Astrocyte of the hippocampus (primary cell): ENCODE data around the gene KIFBP.
"Not testable (repeated sequence)": the region's sequence is repeated elsewhere in the genome, so short reads cannot be mapped to it uniquely, and the experiment has no call there.

Experiments
- DNase-seq: peaks from one replicate; pipeline ENCODE4 v3.0.0; 2011; ENCODE audit warnings: low read depth, low spot score

The KIFBP gene

DNA sequence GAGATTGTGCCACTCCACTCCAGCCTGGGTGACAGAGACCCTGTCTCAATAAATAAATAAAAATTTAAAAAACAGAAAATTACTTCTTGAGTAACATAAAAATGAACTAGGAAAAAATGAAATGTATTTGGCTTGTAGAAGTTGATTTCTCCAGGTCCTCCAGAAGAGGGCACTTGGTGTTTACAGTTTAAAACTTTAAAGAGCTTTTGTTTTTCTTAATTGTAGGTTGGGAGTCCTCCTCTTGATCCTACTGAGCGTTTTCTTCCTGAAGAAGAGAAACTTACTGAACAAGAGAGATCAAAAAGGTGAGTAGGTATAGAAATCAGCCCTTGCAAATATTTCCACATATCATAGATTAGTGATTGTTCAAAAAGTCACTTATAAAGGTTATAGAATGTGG lies 16.2 kb downstream of the KIFBP start:
- DNase-seq: peak; percentile 11

DNA sequence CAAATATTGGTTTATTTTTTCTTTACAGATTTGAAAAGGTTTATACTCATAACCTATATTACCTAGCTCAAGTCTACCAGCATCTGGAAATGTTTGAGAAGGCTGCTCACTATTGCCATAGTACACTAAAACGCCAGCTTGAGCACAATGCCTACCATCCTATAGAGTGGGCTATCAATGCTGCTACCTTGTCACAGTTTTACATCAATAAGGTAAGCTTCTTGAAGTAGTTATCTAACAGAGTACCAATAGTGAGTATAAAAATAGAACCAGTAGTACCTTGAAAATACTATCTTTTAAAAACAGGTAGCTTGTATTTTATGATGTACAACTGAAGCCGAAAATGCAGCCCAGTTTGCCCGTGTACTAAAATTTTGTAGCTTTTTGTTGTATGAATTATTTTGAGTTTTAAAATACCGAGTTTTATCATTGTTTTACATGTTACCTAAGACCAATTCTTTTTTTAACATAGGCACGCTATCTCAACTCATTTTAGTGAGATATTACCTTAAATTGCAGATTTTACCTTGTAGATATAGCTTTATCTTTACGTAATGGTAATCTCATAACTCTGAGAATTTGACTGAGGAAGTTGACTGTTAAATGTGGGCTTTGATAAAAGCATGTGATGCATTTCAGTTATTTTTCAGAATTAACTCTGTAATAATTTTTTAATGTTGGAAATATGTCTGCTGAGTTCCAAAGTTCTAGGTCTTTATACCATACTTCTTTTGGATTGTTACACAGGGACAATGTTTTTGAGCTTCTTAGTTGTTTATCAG lies 17.3 kb downstream of the KIFBP start:
- DNase-seq: no peak

DNA sequence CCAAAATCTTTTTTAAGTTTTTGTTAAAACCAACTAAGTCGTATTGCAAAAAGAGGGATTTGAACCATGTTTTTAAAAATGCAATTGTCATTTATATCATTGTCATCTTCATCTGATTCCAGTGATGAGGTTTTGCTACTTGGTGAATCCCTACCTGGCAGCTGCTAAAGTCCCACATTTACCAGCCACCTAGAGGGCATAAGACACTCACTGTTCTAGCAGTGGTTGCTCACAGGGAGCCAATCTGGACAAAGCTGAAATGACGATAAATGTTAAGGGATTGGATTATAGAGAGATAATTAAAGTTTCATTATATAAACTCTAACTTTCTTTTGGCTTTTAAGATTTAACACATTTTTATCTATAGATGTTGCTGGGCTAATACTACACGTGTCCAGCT lies 18.7 kb downstream of the KIFBP start:
- DNase-seq: no peak

DNA sequence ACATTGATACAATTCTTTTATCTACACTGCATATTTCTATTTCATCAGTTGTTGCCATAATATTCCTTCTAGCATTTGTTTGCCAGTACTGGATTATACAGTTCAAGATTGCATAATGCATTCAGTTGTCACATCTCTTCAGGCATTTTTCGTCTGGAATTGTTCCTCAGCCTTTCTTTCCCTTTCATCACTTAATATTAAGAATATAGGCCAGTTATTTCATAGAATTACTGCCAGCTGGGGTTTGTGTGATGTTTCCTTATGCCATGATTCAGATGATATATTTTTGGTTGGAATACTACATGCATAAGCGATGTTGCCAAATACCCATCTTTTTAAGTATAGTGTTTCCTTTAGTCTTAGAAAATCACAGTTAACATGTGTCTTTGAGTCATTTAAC lies 20.8 kb downstream of the KIFBP start:
- no peak for DNase-seq

DNA sequence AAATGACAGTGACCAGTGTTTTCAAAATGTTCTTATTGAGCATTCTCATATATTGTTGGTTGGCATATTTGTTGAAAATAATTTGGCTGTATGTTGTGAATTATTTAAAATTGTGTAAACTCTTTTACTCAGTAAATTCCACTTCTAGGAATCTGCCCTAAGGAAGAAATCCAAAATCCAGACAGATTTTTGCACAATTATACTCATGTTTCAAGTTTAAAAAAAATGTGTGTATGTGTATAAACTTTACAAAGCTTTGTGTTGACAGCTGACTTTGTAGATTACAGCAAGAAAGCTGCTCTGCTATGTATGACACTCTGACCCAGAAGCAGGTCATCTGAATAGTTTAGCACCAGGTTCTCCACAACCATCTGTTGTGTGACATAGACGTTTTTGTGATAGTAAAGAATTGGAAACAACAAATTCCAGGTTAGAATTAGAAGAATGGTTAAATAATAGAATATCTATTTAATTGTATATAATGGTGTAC lies 21.6 kb downstream of the KIFBP start:
- no peak for DNase-seq

DNA sequence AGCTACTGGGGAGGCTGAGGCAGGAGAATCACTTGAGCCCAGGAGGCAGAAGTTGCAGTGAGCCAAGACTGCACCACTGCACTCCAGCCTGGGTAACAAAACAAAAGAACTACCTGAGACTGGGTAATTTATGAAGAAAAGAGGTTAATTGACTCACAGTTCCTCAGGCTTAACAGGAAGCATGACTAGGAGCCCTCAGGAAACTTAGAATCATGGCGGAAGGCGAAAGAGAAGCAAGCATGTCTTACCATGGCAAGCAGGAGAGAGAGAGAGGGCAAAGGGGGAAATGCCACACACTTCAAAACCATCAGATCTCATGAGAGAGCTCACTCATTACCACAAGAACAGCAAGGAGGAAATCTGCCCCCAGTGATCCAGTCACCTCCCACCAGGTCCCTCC lies 24.2 kb downstream of the KIFBP start:
- not testable (repeated sequence) for DNase-seq

DNA sequence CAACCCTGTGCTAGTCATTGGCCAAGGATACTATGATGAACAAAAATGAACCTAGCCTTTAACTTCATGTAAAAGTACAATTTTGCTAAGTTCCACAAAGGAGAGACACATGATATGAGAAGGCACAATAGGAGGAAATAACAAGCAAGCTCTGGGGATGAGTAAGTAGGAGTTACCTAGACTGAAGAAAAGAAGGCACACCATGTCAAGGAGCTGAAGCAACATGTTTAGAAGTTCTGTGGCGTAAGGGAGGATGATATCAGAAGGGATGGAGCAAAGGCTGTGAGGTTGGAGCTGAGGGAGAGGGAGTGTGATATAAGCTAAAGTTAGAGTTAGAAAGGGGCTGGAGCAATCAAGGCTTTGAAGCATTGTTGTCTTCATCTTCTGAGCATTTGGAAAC lies 25.6 kb downstream of the KIFBP start:
- no peak for DNase-seq

DNA sequence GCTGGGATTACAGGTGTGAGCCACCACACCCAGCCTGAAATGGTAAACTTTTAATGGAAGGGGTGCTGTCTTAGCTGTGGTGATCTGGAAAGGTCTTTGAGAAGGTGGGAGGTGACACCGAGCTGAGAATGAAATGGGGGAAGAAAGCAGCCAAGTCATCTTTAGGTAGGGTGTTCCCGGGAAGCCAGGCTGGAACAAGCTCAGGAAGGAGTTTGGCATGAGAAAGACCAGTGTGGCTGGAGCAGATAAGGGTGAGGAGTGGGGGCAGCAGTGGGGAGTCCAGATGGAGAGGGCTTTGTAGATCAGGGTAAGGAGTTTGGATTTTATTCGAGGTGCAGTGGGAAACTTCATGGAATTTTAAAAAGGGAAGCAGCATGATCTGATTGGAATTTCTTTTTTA lies 30.0 kb downstream of the KIFBP start:
- DNase-seq: no peak

DNA sequence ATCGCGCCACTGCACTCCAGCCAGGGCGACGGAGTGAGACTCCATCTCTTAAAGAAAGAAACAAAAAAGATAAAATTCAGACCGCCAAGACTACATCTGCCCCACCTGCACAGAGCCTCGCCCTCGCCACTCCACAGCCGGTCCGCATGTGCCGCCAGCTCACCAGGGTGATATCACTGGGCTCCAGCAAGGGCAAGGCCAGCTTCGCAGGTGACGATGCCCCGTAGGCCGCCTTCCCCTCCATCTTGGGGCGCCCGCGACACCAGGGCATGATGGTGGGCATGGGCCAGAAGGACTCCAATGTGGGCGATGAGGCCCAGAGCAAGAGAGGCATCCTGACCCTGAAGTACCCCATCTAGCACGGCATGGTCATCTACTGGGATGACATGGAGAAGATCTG lies 34.0 kb downstream of the KIFBP start:
- DNase-seq: no peak

DNA sequence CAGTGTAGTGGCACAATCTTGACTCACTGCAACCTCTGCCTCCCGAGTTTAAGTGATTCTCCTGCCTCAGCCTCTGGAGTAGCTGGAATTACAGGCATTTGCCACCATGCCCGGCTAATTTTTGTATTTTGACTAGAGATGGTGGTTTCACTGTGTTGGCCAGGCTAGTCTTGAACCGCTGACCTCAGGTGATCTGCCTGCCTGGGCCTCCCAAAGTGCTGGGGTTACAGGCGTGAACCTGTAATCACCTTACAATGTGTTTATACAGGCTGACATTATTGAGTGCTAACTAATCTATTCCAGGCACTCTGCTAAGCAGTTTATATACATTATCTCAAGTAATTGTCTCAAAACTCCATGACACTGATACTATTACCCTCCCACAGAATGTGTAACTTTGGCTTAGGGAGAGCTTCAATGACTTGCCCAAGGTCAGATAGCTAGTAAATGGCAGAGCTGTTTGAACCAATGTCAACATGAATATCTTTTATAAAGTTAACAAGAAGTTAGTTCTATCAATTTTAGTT lies 36.8 kb downstream of the KIFBP start:
- no peak for DNase-seq

DNA sequence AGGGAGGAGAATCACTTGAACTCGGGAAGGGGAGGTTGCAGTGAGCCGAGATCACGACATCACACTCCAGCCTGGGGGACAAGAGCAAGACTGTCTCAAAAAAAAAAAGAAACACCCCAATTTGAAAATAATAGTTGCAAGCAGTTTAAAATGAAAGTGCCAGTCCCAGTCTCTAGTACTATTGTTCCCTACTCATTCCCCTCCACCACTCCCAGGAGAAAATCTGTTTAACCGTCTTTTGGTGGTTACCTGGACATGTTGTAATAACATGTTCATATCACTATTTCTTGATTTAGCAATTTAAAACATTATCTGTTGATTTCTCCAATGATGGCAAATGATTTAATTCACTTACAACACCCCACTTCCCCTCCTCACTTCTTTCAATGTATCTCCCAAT lies 44.7 kb downstream of the KIFBP start:
- no peak for DNase-seq

DNA sequence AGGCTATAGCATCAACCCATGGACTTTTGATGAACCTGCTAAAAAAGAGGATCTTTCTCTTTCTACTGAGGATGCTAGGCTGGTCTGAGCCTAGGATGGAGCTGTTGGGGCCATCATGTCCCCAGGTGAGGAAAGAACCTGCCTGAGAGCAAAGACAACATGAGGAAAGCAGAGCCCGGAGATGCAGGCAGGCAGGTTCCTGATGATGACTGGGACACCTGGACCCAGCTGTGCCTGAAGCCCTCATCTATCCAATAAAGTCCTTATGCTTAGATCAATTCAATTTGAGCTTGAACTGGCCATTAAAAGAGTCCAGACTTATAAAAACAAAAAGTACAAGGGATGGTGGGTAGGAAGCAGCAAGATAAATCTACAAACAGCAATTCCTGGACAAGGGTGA lies 48.9 kb downstream of the KIFBP start:
- DNase-seq: no peak

DNA sequence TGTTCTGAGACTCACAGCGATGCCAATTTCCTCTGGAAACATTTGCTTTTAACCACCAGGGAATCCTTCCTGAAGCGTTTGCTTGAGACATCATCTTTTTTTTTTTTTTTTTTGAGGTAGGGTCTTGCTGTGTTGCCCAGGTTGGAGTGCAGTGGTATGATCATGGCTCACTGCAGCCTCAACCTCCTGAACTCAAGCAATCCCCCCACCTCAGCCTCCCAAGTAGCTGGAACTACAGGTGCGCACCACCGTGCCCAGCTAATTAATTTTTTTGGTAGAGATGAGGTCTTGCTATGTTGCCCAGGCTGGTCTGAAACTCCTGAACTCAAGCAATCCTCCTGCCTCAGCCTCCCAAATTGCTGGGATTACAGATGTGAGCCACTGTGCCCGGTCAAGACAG lies 52.3 kb downstream of the KIFBP start:
- not testable (repeated sequence) for DNase-seq

DNA sequence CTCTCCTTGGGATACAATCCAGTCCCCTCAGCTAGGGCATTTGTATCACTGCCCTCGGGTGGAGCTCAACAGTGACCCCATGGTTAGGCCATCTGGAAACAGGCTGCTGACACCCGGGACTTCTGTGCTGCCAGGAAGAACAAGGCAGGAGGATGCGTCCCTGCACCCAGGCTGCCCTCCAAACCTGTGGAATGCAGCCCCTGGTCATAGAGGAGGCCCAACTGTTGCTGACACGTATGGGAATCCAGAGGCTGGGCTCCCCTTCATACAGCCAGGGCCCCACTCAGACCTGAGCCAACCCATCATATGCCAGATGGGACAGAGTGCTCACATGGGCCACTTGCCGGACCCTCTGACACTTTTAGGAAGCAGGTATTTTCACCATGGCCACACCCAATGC lies 53.8 kb downstream of the KIFBP start:
- DNase-seq: no peak

DNA sequence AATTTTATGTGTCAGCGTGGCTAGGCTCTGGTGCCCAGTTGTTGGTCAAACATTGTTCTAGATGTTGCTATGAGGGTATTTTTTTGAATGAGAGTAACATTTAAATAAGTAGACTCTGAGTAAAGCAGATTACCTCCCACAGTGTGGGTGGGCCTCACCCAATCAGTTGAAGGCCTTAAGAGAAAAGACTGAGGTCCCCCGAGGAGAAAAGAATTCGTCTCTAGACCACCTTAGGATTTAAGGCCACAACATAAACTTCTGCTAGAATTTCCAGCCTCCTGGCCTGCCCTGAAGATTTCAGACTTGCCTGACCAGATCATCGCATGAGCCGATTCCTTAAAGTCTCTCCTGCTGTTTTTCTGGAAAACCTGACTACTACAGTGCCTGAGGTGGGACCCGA lies 54.2 kb downstream of the KIFBP start:
- DNase-seq: no peak

DNA sequence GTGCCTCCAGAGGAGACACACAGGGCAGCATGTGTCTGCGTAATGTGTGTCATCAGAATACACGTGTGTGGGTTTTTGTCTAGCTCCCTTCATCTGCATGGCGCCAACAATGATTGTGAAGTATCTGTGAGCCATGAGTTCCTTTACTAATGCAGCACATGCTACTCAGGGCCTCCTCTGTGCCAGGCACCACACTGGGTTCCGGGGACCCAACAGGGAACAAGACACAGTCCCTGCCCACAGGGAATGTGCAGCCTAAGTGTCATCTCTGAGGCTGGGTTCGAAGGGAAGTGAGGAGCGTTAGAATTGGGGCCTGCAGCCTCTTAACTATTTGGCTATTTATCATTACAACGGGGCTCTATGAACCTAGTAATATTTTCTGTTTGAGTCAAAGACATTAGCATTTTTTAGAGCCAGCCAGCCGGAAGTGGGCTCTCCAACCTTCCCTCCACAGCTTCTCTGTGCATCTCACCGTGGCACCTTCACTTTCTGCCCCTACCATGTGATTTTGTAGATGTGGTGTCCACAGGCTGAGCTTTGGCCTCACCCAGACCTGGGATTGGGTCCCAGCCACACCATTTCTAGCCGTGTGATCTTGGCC lies 55.4 kb downstream of the KIFBP start:
- no peak for DNase-seq

DNA sequence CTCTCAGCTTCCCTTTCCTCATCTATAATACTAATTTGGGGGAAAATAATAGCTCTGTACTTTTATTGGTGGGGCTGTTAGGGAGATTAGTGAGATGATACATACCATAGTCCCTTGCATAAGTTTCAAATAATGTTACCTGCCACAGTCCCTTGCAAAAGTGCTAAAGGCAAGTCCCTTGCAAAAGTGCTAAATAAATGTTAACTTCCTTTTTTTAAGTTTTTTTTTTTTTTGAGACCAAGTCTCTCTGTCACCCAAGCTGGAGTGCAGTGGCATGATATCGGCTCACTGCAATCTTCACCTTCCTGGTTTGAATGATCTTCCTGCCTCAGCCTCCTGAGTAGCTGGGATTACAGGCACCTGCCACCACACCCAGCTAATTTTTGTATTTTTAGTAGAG lies 55.9 kb downstream of the KIFBP start:
- DNase-seq: no peak

DNA sequence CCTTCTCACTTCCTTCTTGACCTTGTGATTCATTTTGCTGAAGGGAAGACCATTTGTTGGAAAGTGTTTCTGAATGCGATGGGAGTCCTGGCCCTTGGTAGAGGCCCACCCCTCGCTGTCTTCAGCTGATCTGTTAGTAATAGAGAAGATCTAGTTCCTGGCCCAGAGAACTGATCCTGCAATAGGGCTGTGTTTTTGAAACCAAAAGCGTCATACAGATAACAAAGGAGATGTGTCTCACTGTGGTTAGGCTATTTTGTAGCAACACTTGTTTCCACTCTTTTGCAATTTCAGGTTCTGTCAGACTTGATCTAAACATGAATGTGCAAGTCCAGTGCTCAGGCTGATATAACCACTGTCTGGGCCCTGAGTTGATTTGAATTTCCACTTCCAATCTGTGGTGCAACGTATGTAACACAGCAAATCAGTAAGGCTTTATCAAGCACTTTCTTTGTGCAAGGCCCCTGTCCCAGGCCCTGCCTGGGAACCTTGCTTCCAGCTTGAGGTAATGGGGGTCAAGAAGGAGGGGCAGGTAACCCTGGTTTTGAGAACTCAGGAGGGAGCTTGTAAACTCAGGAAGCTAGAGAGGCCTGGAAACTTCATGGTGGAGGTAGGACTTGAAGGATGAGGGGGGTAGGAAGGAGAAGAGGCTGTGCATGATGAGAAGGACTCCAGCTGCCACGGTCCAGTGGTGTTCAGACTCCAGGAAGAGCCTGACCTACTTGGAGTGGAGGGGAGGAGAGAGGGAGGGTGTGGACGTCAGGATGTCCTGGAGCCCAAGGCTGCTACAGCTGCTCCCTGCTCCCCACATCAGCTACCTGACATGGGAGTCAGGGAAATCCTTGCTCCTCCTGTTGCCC lies 57.1 kb downstream of the KIFBP start:
- DNase-seq: no peak

DNA sequence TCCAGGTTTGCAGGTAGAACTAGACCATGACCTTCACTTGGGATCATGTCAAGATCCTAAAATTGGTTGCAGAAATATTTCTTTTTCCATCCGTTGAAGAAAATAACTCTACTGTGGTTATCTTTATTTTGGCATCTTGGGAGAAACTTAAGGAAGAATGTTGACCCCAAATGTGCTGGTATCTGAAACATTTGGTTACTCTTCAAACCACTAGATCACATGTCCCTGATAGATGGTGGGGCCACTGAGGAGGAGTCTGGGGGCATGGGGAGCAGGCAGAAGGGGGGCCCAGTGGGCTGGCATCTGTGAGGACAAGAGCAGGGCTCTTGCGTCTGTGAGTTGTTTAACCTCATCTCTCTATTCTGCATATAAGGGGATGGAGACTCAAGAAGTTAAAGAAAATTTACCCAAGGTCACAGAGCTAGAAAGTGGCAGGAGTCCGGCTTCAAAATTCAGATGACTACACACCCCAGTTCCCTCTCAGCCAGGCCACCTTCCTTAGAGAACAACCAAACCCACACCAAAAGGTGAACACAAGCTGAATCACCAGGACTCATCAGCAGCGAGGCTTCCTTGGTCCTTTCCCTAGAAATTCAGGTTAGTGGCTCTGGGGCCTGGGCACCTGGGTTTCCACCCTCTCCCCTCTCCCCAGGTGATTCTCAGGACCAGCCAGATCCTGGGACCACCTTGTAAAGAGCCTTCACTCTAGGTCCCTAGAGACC lies 58.7 kb downstream of the KIFBP start:
- DNase-seq: no peak

DNA sequence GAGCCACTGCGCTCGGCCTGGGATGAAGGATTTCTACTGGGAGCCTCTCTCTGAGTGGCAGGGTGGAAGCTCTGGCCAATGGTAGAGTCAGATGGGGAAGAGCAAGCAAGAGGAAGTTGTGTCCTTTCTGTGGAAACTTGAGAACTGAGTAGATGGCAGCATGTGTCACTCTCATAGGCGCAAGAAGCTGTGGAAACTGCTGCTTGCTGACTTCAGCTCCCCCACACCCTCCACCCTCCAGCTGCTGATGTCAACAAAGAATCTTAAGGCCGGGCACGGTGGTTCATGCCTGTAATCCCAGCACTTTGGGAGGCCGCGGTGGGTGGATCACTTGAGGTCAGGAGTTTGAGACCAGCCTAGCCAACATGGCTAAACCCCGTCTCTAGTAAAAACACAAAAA lies 59.5 kb downstream of the KIFBP start:
- no peak for DNase-seq

DNA sequence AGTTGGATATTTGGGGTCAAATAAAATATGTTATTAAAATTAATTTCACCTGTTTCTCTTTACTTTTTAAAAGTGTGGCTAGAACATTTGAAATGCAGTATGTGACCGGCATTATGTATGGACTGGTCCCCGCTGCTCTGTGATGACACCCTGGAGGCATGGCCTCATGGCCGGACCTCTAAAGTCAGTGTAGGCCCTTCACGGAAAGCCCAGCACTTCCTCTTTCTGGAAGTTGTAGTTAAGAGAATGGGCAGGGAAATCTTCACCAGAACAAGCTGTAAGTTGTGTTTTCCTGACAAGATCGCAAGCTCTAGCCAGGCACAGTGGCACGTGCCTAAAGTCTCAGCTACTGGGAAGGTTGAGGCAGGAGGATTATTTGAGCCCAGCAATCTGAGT lies 61.0 kb downstream of the KIFBP start:
- DNase-seq: no peak

DNA sequence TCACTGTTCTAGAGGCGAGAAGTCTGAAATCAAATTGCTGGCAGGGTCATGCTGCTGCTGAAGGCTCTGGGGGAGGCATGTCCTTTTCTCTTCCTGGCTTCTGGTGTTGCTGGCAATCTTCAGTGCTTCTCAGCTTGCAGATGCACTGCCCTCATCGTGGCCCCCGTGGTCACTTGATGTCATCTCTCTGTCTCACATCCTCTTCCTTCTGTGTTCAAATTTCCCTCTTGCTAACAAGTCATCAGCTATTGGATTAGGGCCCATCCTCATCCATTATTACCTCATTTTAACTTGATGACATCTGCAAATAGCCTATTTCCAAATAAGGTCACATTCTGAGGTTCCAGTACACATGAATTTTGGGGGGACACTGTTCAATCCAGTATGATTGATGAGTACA lies 62.7 kb downstream of the KIFBP start:
- DNase-seq: no peak
